Upper lobe of right lung (tissue), 1 donor: ENCODE data around the gene PDE9A. TPM values are rescaled to one million over a fixed set of nuclear protein-coding genes. Genes with fewer than 3 reads are reported as not detected.

Experiments
- ATAC-seq: fragments of 200-7000 bp; cut with Tn5 transposase; one replicate; pipeline ENCODE4 v1.9.1; 2020; ENCODE audit warnings: mild to moderate bottlenecking, moderate library complexity
- DNase-seq: peaks from one replicate; pipeline ENCODE4 v3.0.0-alpha.2; 2020
- H3K27ac ChIP-seq: fragments of 200-600 bp; one replicate; pipeline ENCODE4 v1.8.0; 2022
- H3K27me3 ChIP-seq: fragments of 200-600 bp; one replicate; pipeline ENCODE4 v1.8.0; 2022; ENCODE audit warnings: mild to moderate bottlenecking
- H3K36me3 ChIP-seq: fragments of 200-600 bp; one replicate; pipeline ENCODE4 v1.8.0; 2022
- H3K4me1 ChIP-seq: fragments of 200-600 bp; one replicate; pipeline ENCODE4 v1.8.0; 2022
- H3K4me3 ChIP-seq: fragments of 200-600 bp; one replicate; pipeline ENCODE4 v1.8.0; 2022; ENCODE audit warnings: mild to moderate bottlenecking
- H3K9me3 ChIP-seq: fragments of 200-600 bp; one replicate; pipeline ENCODE4 v1.8.0; 2022
- intact Hi-C: fragments of 100-400 bp; cut with DNase I; formaldehyde crosslinking; loops from one replicate; pipeline ENCODE4 v1.11.0; 2022
- total RNA-seq: library from RNA; stranded (reverse); fragmentation: NEBNext Ultra II Directional; extraction: Animal tissue kit (Norgen Biotek cat#: 25700); gene quantifications from one replicate; pipeline ENCODE4 v1.2.1, GENCODE V29; 2021
- TF ChIP-seq, protein P1 (sequence below): fragments of 200-600 bp; IDR thresholded peaks from one replicate; pipeline ENCODE4 v1.8.0; 2022; ENCODE audit warnings: antibody characterized with exemption
- donor health status: DM: no; HTN: yes; CAD: no; lungs with severe emphysema.

The PDE9A gene
- total RNA-seq, 1 donor from 2014 or later: 15.3 TPM

- DNase-seq: peak; percentile 54
- no peaks in the 10 kb centered on the region for H3K9me3 ChIP-seq
- no peak for ATAC-seq
- peaks cover 5% of the 10 kb centered on the region for H3K4me1 ChIP-seq
- H3K4me3 ChIP-seq: no peak overlapping the region
- H3K36me3 ChIP-seq: no peaks in the 10 kb centered on the region
- TF ChIP-seq, protein P1, sequence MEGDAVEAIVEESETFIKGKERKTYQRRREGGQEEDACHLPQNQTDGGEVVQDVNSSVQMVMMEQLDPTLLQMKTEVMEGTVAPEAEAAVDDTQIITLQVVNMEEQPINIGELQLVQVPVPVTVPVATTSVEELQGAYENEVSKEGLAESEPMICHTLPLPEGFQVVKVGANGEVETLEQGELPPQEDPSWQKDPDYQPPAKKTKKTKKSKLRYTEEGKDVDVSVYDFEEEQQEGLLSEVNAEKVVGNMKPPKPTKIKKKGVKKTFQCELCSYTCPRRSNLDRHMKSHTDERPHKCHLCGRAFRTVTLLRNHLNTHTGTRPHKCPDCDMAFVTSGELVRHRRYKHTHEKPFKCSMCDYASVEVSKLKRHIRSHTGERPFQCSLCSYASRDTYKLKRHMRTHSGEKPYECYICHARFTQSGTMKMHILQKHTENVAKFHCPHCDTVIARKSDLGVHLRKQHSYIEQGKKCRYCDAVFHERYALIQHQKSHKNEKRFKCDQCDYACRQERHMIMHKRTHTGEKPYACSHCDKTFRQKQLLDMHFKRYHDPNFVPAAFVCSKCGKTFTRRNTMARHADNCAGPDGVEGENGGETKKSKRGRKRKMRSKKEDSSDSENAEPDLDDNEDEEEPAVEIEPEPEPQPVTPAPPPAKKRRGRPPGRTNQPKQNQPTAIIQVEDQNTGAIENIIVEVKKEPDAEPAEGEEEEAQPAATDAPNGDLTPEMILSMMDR: no peak
- no peaks in the 10 kb centered on the region for H3K27me3 ChIP-seq
- intact Hi-C loops: no loop called here
- no peak overlapping the region for H3K27ac ChIP-seq
These were observed 91.4 kb downstream of the PDE9A start for GRCh38 chr21:42744520-42745445.

DNA sequence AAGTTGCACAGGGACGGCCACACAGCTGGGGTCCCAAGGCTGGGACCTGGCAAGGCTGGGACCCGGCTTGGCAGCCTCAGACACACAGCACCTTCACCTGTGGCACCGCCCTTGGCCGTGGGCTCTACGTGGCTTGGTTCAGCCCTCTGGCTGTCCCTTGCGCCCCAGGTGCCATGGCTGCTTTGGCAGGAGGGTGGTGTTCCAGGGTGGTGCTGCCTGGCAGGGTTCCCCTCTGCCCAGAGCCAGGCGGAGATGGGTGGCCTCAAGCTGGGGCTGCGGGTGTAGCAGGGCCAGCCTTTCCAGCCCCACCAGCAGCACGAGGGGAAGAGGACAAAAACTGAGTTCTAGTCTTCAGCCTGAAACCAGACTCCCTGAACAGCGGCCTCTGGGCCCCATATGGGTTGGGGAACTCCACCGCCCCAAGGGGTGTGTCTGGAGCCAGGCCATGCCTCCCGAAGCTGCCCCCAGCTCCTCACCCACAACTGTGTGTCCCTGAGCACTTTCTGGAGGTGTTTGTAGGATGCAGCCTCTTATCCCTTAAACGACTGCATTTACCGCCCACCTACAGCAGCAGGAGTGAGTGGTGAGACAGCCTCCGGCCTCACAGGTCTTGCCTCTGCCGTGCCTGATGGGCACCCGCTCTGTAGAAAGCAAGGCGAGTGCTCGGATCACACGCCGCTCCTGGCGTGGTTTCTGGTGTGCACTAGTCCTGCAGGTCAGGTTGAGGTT, 92.3 kb downstream of the PDE9A start:
- Histone ChIP-seq H3K36me3 (no peaks in the 10 kb centered on the region), H3K9me3 (no peaks in the 10 kb centered on the region), H3K4me3 (no peak overlapping the region), H3K27ac (no peak overlapping the region), H3K27me3 (no peaks in the 10 kb centered on the region), H3K4me1 (peaks cover 5% of the 10 kb centered on the region)
- DNase-seq (peak; percentile 47), ATAC-seq (no peak)
- intact Hi-C loops: no loop called here
- TF ChIP-seq, protein P1: no peak

- ATAC-seq (no peak), DNase-seq (peak; percentile 59)
- Histone ChIP-seq H3K27me3 (no peaks in the 10 kb centered on the region), H3K4me1 (peaks cover 5% of the 10 kb centered on the region), H3K27ac (peak overlapping the region; percentile 49), H3K9me3 (no peaks in the 10 kb centered on the region), H3K4me3 (no peak overlapping the region), H3K36me3 (no peaks in the 10 kb centered on the region)
- intact Hi-C loops: no loop called here
- TF ChIP-seq, protein P1: no peak
These were observed 92.8 kb downstream of the PDE9A start for GRCh38 chr21:42746240-42746592.

DNA sequence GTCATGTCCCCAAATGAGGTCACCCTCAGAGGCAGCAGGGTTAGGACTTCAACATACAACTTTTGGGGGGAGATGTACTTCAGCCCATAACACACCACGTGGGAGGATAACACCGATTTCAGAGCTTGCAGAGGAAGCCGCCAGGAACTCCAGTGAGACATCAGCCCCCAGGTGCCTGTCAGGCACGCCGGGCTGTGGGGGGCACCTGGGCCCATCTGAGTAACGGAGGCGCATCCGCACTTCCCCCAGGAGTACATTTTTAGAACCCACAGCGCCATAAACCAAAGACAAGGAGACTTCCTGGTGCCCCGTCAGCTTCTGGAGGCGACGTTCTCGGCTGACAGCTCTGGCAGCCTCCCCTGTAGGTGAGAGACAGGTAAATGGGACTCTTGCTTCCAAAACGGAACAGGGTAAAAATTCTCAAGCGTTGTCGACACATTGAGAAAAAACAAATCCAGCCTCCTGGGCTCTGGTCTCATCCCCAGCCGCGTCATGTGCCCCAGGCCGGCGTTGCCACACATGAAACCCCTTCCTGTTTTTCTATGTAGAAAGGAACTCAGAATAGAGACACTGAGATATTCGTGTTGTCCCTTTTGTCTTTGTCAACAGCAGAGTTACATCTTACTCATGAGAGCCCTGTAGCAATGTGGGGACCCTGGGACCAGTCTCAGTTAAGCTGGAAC, 93.3 kb downstream of the PDE9A start:
- ATAC-seq: peak; percentile 85
- DNase-seq: peak; percentile 86
- Histone ChIP-seq H3K27ac (peak overlapping the region; percentile 49), H3K36me3 (no peaks in the 10 kb centered on the region), H3K4me3 (no peak overlapping the region), H3K27me3 (no peaks in the 10 kb centered on the region), H3K4me1 (peaks cover 5% of the 10 kb centered on the region), H3K9me3 (no peaks in the 10 kb centered on the region)
- TF ChIP-seq, protein P1: no peak
- intact Hi-C loops: no loop called here

DNA sequence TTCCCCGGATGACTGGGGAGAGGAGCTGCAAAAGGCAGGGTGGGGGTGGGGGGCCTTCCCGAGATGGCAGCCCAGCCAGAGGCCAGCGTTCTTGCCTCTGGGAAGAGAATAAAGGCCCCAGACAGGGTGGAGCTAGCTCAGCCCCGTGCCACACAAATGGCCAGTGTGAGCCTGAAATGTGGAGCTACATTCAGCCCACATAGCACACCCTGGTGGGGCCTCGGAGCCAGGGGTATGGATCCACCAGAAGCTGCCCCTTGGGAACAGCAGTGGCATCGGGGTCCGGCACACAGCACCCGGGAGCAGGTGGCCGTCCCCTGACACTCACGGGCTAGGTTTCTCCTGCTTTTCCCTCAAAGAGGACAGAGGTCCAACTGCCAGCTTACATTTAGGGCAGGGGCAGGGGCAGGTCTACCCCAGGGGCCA, 93.9 kb downstream of the PDE9A start:
- DNase-seq (peak; percentile 66), ATAC-seq (peak; percentile 45)

More for the DNA sequence above, 93.9 kb downstream of the PDE9A start:
- intact Hi-C loops: no loop called here
- TF ChIP-seq, protein P1: no peak
- no peaks in the 10 kb centered on the region for H3K27me3 ChIP-seq
- peak overlapping the region; percentile 49 for H3K27ac ChIP-seq
- no peaks in the 10 kb centered on the region for H3K9me3 ChIP-seq
- H3K4me1 ChIP-seq: peaks cover 5% of the 10 kb centered on the region
- no peak overlapping the region for H3K4me3 ChIP-seq
- H3K36me3 ChIP-seq: no peaks in the 10 kb centered on the region
